RWPE2 (cell line): Measurements from ENCODE around the gene BCL2L1.

Experiments
- ATAC-seq: fragments of 200-7000 bp; cut with Tn5 transposase; 3 replicates; pipeline ENCODE4 v1.9.1; 2021; ENCODE audit warnings: low read depth
- DNase-seq: peaks from one replicate; pipeline ENCODE4 v3.0.0-alpha.2; 2020; ENCODE audit warnings: low spot score
- H3K27ac ChIP-seq: fragments of 450-650 bp; 2 replicates; pipeline ENCODE4 v1.5.1; 2017; ENCODE audit warnings: mild to moderate bottlenecking; ENCODE audit not compliant: poor library complexity, severe bottlenecking
- H3K27me3 ChIP-seq: fragments of 250-450 bp; sonication (Bioruptor Pico); 2 replicates; pipeline ENCODE4 v1.5.1; 2021; ENCODE audit warnings: mild to moderate bottlenecking, moderate library complexity; ENCODE audit not compliant: insufficient read depth, poor library complexity, severe bottlenecking
- H3K36me3 ChIP-seq: fragments of 250-450 bp; sonication (Bioruptor Pico); 2 replicates; pipeline ENCODE4 v1.5.1; 2020; ENCODE audit warnings: low read depth, mild to moderate bottlenecking, moderate library complexity
- H3K4me1 ChIP-seq: fragments of 250-450 bp; sonication (Bioruptor Pico); 2 replicates; pipeline ENCODE4 v1.5.1; 2021; ENCODE audit warnings: mild to moderate bottlenecking, moderate library complexity; ENCODE audit not compliant: insufficient read depth, poor library complexity, severe bottlenecking
- H3K4me3 ChIP-seq: fragments of 250-450 bp; sonication (Bioruptor Pico); 2 replicates; pipeline ENCODE4 v1.5.1; 2021; ENCODE audit warnings: mild to moderate bottlenecking, moderate library complexity; ENCODE audit not compliant: severe bottlenecking
- H3K9me3 ChIP-seq: fragments of 250-450 bp; sonication (Bioruptor Pico); 2 replicates; pipeline ENCODE4 v1.5.1; 2021; ENCODE audit warnings: mild to moderate bottlenecking, moderate library complexity; ENCODE audit not compliant: severe bottlenecking
- CTCF ChIP-seq: fragments of 450-650 bp; IDR thresholded peaks from one replicate; pipeline ENCODE4 v1.5.1; 2017; ENCODE audit warnings: mild to moderate bottlenecking, moderate library complexity; ENCODE audit not compliant: poor library complexity, severe bottlenecking

BCL2L1 gene

GRCh38 chr20:31713312-31714273 is 9.1 kb downstream of the BCL2L1 start:
- Histone ChIP-seq H3K9me3 (no peaks in the 10 kb centered on the region), H3K4me3 (no peak overlapping the region), H3K36me3 (peaks cover 92% of the 10 kb centered on the region), H3K27ac (peak overlapping the region; percentile 99), H3K4me1 (peaks cover 89% of the 10 kb centered on the region), H3K27me3 (no peaks in the 10 kb centered on the region)
- ATAC-seq: peak; percentile 57
- no peak for TF ChIP-seq CTCF
- peak; percentile 98 for DNase-seq

GRCh38 chr20:31712564-31713311 is 9.9 kb downstream of the BCL2L1 start:
- Histone ChIP-seq H3K27ac (peak overlapping the region; percentile 99), H3K27me3 (no peaks in the 10 kb centered on the region), H3K36me3 (peaks cover 92% of the 10 kb centered on the region), H3K9me3 (no peaks in the 10 kb centered on the region), H3K4me3 (no peak overlapping the region), H3K4me1 (peaks cover 86% of the 10 kb centered on the region)
- TF ChIP-seq CTCF: no peak
- DNase-seq (peak; percentile 97), ATAC-seq (peak; percentile 61)

- ATAC-seq (no peak), DNase-seq (no peak)
- Histone ChIP-seq H3K4me3 (no peak overlapping the region), H3K4me1 (peaks cover 82% of the 10 kb centered on the region), H3K27ac (peak overlapping the region; percentile 99), H3K9me3 (no peaks in the 10 kb centered on the region), H3K36me3 (peaks cover 92% of the 10 kb centered on the region), H3K27me3 (no peaks in the 10 kb centered on the region)
- no peak for TF ChIP-seq CTCF
Observed at GRCh38 chr20:31712112-31712553, 10.5 kb downstream of the BCL2L1 start.

GRCh38 chr20:31711179-31712111 is 11.2 kb downstream of the BCL2L1 start:
- no peak for TF ChIP-seq CTCF
- H3K4me1 ChIP-seq: peaks cover 82% of the 10 kb centered on the region
- H3K36me3 ChIP-seq: peaks cover 92% of the 10 kb centered on the region
- no peak for DNase-seq
- no peaks in the 10 kb centered on the region for H3K27me3 ChIP-seq
- no peaks in the 10 kb centered on the region for H3K9me3 ChIP-seq
- ATAC-seq: no peak
- no peak overlapping the region for H3K4me3 ChIP-seq
- H3K27ac ChIP-seq: peak overlapping the region; percentile 99
